NCI-H345 treated with DMSO at 0.1 percent for 48 hours (cell line): ENCODE data around the gene KRTAP13-2.

ENCODE experiments used
- DNase-seq: peaks from one replicate; lab custom pipeline; 2025; ENCODE audit not compliant: unreplicated experiment; lab: John Stamatoyannopoulos, UW

KRTAP13-2 gene

DNA sequence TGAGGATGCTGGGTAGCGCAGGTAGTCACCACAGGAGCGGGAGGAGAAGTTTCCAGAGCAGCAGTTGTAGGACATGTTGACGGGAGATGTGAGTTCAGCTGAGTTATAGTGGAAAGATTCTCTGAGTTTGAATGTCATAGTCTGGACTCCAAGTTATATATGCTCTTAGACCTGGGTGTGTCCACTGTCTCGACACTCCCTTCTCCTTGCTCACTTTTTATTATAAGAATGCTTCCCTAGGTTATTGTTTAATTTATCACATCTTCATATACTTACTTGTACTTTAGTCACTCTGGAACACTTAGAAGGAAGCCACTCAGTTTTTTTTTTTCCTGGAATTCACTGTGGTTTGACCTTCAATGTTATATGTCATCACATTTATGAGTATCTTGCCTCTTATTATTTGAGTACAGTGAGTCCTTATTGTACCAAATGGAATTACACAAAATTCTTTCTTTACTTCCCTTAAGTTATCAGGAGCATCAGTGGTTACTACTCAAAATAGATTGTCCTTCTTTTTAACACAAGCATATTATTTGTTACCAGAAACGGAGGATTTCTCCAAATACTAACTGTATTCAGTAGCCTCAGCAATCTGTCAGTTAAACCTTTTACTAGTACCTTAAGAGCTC lies at the start of gene KRTAP13-2:
Gene KRTAP13-2 (minus strand): TSS at position 133 of the 632 bp plus-strand sequence. CDS start 58 bp downstream, at position 75.
- DNase-seq: no peak

GRCh38 chr21:30415993-30416392 lies 43.9 kb upstream of the KRTAP13-2 start:
- no peak for DNase-seq

DNA sequence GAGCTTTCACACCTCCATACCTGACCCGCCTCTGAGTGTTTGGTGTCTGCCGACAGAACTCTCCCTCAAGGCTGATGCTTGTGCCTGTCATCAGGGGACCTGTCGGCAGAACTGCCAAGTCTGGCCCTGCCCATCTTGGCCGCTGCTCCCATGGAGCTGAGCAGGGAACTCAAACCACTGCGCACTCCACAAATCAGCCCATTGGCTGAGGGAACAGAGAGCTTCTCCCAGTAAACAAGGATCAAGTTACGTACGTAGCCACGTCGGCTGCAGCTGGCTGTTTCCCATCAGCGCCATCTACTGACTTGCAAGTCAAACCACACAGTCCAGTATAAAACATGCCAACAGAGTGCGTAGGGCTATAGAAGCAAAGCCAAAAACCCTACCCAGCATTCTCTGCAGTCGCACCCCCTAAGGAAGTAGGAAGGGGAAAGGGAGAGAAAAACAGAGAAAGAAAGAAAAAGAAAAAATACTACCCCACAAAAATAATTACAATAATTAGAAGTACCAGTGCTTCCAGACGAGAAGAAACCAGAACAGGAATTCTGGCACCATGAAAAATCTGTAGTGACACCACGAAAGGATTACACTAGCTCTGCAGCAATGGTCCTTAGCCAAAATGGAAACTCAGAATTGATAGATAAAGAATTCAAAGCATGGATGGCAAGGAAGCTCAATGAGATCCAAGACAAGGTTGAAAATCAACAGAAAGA lies 36.9 kb upstream of the KRTAP13-2 start:
- no peak for DNase-seq

DNA sequence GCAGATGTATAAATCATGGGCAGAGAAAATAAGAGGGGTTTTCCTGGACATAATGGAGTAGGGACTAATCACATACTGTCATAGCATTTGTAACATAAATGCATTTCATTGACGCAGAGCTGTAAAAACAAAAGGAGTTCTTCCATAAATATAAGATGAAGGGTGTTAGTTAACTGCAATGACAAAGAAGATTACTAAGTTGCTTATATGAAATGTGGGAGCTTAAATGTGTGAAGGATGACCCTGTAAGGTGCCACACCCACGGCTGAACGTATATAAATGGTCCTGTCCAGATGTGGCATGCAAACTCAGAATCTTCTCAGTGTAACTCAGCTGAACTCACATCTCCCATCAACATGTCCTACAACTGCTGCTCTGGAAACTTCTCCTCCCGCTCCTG lies 23.7 kb upstream of the KRTAP13-2 start, which contains the start of gene KRTAP13-1:
Gene KRTAP13-1 (plus strand): TSS at position 301 of the 400 bp plus-strand sequence. CDS start 56 bp downstream, at position 357.
- DNase-seq: no peak

DNA sequence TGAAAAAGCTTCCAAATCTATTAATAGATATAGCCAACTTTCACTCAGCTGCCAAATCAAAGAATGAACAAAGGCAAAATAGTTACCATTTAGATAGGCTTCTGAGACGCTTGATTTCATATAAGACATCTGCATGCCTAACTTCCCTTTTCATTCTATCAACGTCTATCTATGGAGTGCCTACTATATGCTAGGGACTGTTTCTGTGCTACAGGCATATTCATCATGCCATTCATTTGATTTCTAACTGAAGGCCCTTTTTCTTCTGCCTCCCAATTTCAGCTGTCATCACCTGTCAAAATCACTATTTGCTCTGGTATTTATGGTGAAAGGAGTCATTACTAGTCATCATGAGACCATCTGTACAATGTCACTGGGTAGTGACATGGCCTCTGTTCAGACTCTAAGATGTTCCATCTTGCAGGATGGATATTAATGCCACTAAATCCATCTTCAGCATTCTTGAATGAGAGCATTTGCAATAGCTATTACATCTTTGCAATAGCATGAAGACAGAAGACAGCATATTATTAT lies 19.5 kb upstream of the KRTAP13-2 start:
- DNase-seq: no peak

GRCh38 chr21:30382201-30382600 lies 10.1 kb upstream of the KRTAP13-2 start:
- DNase-seq: no peak

DNA sequence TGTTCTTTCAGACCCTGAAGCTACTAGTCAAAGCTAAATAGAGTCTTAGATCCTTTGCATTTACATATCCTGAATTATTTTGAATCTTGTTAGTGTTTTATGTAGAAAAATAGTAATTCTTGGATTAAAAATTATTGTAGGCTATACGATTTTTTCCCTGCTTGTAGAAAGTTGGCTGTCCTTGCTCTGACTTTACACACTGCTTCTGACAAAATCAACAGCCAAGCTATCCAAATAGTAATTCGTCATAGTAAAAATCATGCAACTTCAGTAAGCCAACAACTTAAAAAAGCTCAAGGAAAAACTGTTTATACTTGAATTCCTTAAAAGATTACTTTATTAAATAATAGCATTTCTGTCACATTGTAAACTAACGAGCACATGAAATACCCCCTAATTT lies 16.2 kb downstream of the KRTAP13-2 start:
- DNase-seq: no peak

- DNase-seq: no peak
Observed at GRCh38 chr21:30354308-30355005, 17.6 kb downstream of the KRTAP13-2 start.

- no peak for DNase-seq
Observed at GRCh38 chr21:30351534-30351933, 20.5 kb downstream of the KRTAP13-2 start.

DNA sequence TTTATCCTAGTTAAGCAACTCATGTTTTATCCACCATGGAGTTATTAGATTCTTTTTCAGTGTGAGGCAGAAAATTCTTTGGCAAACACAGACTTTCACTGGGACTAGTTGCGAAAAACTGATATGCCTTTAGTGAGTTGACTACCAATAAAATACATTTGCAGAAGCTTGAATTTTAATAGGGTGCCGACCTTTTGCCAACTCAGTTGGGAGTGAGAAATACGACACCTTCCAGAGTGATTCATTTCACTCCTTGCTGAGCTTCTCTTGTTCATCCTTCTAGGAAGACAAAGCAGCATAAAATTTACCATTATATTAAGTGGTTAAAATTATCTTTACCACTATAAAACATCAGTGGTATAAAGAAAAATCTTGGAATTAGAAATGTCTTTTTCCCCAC lies 22.5 kb downstream of the KRTAP13-2 start:
- no peak for DNase-seq

- DNase-seq: no peak
Observed at GRCh38 chr21:30348506-30348905, 23.6 kb downstream of the KRTAP13-2 start, which contains the start of gene KRTAP23-1. TSS of gene KRTAP23-1 (minus strand) at chr21:30348606. CDS start at chr21:30348606, 0 bp downstream.

- no peak for DNase-seq
Observed at GRCh38 chr21:30345014-30345413, 27.1 kb downstream of the KRTAP13-2 start.

- DNase-seq: no peak
Observed at GRCh38 chr21:30340714-30341573, 31.1 kb downstream of the KRTAP13-2 start.

DNA sequence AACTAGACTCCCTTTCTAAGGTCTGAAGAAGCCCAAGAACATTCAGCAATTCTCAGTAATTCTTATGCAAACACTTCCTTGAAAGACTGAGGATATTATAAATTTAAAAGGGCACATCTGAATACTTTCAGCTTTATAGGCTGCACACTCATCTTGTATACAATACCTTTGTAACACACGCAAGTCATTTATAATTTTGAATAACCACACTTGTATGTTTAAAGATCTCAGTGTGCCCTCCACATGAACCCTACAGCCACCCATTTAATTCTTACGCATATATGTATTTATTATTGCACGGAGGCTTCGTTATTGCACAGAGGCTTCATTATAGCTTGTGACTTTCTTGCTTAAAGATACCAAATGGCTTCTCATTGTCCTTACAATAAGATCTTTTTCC lies 33.4 kb downstream of the KRTAP13-2 start:
- no peak for DNase-seq

DNA sequence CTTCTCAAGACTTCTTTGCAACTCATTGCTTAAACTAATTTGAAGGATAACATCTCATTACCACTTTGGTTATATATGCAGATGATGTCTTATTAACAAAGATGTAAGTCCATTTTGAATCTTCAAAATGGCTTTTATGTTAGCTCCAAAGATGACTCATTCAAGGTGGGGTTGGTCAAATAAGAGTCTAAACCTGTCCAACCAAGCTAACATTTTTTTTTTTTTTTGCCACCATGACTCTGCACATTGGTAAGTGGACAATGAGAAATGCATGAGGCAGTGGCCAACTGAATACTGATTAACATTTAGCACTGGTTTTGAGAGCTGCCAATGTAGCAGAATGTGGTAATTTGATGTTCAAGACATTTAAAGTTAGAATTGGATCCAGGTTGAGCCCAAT lies 34.3 kb downstream of the KRTAP13-2 start:
- no peak for DNase-seq

GRCh38 chr21:30337276-30337744 lies 34.8 kb downstream of the KRTAP13-2 start, which contains the start of gene KRTAP27-1:
TSS of gene KRTAP27-1 (minus strand) at chr21:30337694. CDS start at chr21:30337668, 26 bp downstream.
- DNase-seq: no peak

DNA sequence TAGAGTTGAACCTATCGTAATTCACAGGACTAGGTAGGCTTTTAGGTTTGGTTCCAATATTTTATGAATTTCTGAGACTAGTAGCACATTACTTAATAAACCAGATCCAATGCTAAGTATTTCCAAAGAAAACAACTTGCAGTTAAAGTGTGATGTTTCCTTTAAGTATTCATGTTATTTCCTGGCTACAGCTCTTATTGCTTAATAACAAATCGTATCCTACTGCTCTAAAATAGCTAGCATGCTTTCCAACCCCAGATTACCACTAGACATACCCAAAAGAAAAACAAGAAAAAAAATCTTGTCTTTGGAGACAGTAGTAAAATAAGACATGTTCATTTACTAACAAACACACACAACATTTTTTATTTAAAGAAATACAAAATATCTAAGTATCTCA lies 35.5 kb downstream of the KRTAP13-2 start:
- DNase-seq: no peak

GRCh38 chr21:30333736-30334135 lies 38.3 kb downstream of the KRTAP13-2 start:
- no peak for DNase-seq

DNA sequence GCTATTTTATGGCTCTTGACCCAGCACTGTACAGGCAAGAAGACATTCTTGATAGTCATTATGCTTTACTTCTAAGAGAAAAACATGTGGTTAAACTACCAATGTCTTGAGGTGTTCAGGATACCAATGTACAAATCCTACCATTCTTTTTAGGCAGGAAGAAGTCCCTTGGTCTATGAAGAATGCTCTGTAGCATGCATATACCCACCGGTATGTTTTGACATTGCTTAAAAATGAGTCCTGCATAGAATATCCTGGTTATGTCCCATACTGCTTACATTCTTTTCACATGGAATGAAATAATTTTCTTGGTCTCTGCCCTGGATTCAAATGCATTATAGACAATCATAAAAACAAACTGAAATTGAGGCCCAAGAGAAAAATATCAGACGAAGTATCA lies 39.4 kb downstream of the KRTAP13-2 start:
- DNase-seq: no peak

- DNase-seq: no peak
Observed at GRCh38 chr21:30329203-30329875, 42.7 kb downstream of the KRTAP13-2 start.
